GM06990 (cell line): ENCODE results near the gene RERE.
"Not testable (repeated sequence)": the region's sequence is repeated elsewhere in the genome, so short reads cannot be mapped to it uniquely, and the experiment has no call there.

Source experiments
- DNase-seq: peaks from one replicate; pipeline ENCODE4 v3.0.0-alpha.2; 2011; ENCODE audit not compliant: insufficient read length; ENCODE audit errors: extremely low read depth
- H3K27me3 ChIP-seq: replicated peaks from 2 replicates; pipeline ENCODE4 v1.6.0; 2011; ENCODE audit warnings: low read length; ENCODE audit not compliant: control insufficient read depth, insufficient read depth
- H3K36me3 ChIP-seq: 2 replicates; pipeline ENCODE4 v1.5.1; 2011; ENCODE audit warnings: low read length; ENCODE audit not compliant: control insufficient read depth, insufficient read depth
- H3K4me3 ChIP-seq: replicated peaks from 2 replicates; pipeline ENCODE4 v1.5.1; 2011; ENCODE audit warnings: low read depth, mild to moderate bottlenecking, control low read depth, low read length
- CTCF ChIP-seq: IDR thresholded peaks from 2 replicates; pipeline ENCODE4 v1.5.1; 2011; ENCODE audit warnings: low read length, control low read depth, mild to moderate bottlenecking, inconsistent platforms; ENCODE audit not compliant: insufficient read depth, poor library complexity, severe bottlenecking

The RERE gene

GRCh38 chr1:8629241-8630091, 188.0 kb downstream of the RERE start:
- peak overlapping the region; percentile 33; the same call in 1 of the 2 replicates for H3K4me3 ChIP-seq
- H3K36me3 ChIP-seq: no peaks in the 10 kb centered on the region
- no peaks in the 10 kb centered on the region for H3K27me3 ChIP-seq
- DNase-seq: peak; percentile 61
- TF ChIP-seq CTCF: no peak

GRCh38 chr1:8628606-8629005, 188.8 kb downstream of the RERE start:
- no peaks in the 10 kb centered on the region for H3K36me3 ChIP-seq
- DNase-seq: no peak
- no peak for TF ChIP-seq CTCF
- no peak overlapping the region for H3K4me3 ChIP-seq
- H3K27me3 ChIP-seq: no peaks in the 10 kb centered on the region

- H3K4me3 ChIP-seq: no peak overlapping the region
- TF ChIP-seq CTCF: no peak
- H3K36me3 ChIP-seq: no peaks in the 10 kb centered on the region
- H3K27me3 ChIP-seq: no peaks in the 10 kb centered on the region
- DNase-seq: no peak
Observed at GRCh38 chr1:8627728-8628127, 189.7 kb downstream of the RERE start.

GRCh38 chr1:8625981-8626898, 191.2 kb downstream of the RERE start:
- Histone ChIP-seq H3K4me3 (no peak overlapping the region), H3K36me3 (no peaks in the 10 kb centered on the region), H3K27me3 (no peaks in the 10 kb centered on the region)
- no peak for TF ChIP-seq CTCF
- DNase-seq: no peak

- Histone ChIP-seq H3K36me3 (no peaks in the 10 kb centered on the region), H3K27me3 (no peaks in the 10 kb centered on the region), H3K4me3 (no peak overlapping the region)
- no peak for TF ChIP-seq CTCF
- no peak for DNase-seq
Observed at GRCh38 chr1:8625491-8625890, 191.9 kb downstream of the RERE start.

- H3K36me3 ChIP-seq, H3K27me3 ChIP-seq, H3K4me3 ChIP-seq, DNase-seq: not testable (repeated sequence)
Observed at GRCh38 chr1:8623651-8624192, 193.7 kb downstream of the RERE start.

- not testable (repeated sequence) for H3K27me3 ChIP-seq, H3K4me3 ChIP-seq, DNase-seq, H3K36me3 ChIP-seq
Observed at GRCh38 chr1:8621785-8622348, 195.6 kb downstream of the RERE start.

- DNase-seq, H3K4me3 ChIP-seq, H3K36me3 ChIP-seq, H3K27me3 ChIP-seq: not testable (repeated sequence)
Observed at GRCh38 chr1:8621034-8621582, 196.3 kb downstream of the RERE start.
